Epithelial cell of proximal tubule (primary cell): ENCODE data around the gene PARN. TPM values are rescaled to one million over a fixed set of nuclear protein-coding genes. Genes with fewer than 3 reads are reported as not detected.

Experiments used
- DNase-seq: peaks from one replicate; pipeline ENCODE4 v3.0.0-alpha.2; 2011; ENCODE audit warnings: low read depth
- H3K4me3 ChIP-seq: 2 replicates; pipeline ENCODE4 v1.5.1; 2011; ENCODE audit warnings: low read depth, mild to moderate bottlenecking, low read length
- CTCF ChIP-seq: conservative IDR thresholded peaks from 2 replicates; pipeline ENCODE4 v1.5.1; 2012; ENCODE audit warnings: low read depth, mild to moderate bottlenecking, low read length
- total RNA-seq: library from RNA; depleted of rRNA; stranded (reverse); fragments of >200 nt; gene quantifications from 2 replicates; pipeline ENCODE4 v1.2.3, GENCODE V29; 2015

Gene PARN
- total RNA-seq, 1 donor from 2014 or later = 28.5 TPM

GRCh38 chr16:14505846-14506245, 124.2 kb downstream of the PARN start:
- no peak overlapping the region for H3K4me3 ChIP-seq
- no peak for TF ChIP-seq CTCF
- no peak for DNase-seq

DNA sequence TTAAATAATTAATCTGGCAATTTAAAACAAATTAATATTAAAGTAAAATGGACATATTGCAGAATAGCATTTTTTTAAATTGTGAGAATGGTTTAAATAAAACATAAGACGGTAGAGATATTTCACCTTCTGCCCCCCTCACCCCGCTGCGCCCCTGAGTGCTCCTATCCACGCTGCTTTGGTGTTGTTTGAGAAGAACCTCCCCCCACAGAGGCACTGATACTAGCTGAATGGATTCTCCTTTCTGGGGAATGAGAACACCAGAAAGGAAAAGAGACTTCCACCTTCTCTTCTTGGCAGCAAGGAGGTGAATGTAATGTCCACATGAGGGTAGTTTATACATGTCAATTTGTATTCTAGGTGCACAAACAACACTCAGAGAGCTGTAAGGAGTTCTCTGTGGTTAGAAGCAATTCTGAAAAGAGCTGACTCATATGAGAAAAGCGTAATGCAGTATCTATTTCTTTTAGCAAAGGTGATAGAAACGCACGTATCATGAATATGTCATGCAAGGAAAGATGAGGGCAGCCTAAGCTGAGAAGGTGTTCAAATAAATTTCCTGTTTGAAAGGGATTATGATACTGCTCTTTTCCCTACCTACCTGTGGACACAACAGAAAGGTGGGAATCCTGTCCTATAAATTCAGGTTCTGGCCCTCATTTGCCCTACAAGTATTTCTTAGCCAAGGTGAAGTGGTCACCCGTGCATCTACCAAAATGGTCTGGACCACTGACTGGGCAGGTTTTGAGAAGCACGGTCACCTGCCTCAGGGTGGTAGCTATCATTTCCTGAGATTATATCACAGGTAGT, 126.9 kb downstream of the PARN start:
- H3K4me3 ChIP-seq = no peak overlapping the region
- no peak for TF ChIP-seq CTCF
- no peak for DNase-seq

- no peak for TF ChIP-seq CTCF
- no peak for DNase-seq
- H3K4me3 ChIP-seq = no peak overlapping the region
These were observed 127.7 kb downstream of the PARN start for GRCh38 chr16:14502256-14502875.

DNA sequence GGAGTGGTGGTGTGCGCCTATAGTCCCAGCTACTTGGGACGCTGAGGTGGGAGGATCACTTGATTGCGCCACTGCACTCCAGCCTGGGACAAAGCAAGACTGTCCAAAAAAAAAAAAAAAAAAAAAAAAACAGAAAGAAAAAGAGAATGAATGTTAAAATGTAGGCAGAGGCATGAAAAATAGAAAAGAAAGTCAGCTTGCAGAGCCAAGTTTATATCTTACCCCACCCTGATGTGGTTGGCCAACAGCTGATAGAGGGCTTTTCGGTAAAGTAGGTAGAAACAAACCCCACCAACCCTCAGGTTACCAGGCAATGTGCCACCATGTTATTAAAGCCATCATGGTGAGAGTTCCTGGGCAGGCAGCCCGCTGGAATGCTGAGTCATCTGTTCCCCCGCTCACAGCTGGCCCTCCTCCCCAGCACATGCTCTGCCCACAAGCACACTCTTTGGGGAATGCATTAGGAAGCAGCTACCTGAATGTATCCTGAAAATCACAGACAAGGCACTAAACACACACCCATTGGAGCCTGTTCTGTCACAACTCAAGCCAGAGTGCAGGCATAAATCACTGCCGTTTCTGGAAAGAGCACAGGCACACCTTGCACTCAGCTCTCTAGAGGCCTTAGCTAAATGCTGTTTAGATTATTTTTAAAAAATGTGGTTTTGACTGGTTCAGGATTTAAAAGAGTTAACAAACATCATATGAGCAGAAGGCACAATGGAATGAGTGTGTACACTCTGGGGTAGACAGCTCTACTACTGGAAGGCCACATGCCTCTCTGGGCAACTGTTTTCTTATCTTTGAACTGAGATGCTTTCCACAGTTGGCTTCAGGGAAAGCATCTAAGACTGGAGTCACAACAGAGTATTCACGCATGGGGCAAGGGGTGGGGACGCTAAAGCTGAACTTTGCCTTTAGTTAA, 128.5 kb downstream of the PARN start:
- no peak for TF ChIP-seq CTCF
- H3K4me3 ChIP-seq = peak overlapping the region; percentile 18
- peak; percentile 75 for DNase-seq

DNA sequence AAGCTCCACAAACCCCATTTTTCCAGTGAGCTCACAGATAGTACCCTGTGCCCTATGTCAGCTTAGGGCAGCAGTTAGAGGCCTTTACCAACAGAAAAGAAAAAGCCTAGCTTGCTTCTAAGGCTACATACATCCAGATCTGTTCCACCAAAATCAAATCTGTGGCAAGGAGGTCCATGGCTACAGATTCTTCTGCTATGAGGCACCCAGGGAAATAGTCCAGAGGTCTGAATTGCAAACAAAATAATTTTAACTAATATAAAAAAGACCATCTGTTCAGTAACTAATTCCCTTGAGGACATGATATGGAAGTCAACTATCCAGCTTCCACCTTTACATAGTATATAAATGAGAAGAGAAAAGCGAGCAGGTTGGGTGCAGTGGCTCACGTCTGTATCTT, 129.3 kb downstream of the PARN start:
- no peak overlapping the region for H3K4me3 ChIP-seq
- no peak for TF ChIP-seq CTCF
- no peak for DNase-seq

DNA sequence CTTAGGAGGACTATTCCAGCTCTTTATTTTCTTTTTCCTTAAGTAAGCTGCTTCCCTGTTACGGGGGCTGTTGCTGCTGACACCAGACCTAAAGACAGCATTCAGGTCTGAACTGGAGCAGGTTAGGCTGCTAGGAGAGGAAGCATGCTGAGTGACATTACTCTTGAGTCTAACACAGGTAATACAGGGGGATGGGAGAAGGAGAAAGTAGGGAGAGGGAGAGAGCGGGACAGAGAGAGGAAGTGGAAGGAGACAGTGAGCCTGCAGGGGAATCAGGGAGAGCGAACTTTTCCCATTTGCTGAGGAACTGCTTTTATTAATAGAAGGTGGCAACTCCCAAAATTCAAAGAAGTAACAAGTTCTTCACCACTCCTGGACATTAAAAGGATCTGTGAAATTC, 130.9 kb downstream of the PARN start:
- TF ChIP-seq CTCF = no peak
- DNase-seq = no peak
- no peak overlapping the region for H3K4me3 ChIP-seq
